Embryonic facial prominence (tissue), 1 donor: ENCODE measurements around the gene FBXO21.
"Not testable (repeated sequence)": the region's sequence is repeated elsewhere in the genome, so short reads cannot be mapped to it uniquely, and the experiment has no call there.

Source experiments
- DNase-seq: peaks from one replicate; pipeline ENCODE4 v3.0.0-alpha.2; 2016; ENCODE audit errors: extremely low spot score

The FBXO21 gene, protein sequence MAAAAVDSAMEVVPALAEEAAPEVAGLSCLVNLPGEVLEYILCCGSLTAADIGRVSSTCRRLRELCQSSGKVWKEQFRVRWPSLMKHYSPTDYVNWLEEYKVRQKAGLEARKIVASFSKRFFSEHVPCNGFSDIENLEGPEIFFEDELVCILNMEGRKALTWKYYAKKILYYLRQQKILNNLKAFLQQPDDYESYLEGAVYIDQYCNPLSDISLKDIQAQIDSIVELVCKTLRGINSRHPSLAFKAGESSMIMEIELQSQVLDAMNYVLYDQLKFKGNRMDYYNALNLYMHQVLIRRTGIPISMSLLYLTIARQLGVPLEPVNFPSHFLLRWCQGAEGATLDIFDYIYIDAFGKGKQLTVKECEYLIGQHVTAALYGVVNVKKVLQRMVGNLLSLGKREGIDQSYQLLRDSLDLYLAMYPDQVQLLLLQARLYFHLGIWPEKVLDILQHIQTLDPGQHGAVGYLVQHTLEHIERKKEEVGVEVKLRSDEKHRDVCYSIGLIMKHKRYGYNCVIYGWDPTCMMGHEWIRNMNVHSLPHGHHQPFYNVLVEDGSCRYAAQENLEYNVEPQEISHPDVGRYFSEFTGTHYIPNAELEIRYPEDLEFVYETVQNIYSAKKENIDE

DNA sequence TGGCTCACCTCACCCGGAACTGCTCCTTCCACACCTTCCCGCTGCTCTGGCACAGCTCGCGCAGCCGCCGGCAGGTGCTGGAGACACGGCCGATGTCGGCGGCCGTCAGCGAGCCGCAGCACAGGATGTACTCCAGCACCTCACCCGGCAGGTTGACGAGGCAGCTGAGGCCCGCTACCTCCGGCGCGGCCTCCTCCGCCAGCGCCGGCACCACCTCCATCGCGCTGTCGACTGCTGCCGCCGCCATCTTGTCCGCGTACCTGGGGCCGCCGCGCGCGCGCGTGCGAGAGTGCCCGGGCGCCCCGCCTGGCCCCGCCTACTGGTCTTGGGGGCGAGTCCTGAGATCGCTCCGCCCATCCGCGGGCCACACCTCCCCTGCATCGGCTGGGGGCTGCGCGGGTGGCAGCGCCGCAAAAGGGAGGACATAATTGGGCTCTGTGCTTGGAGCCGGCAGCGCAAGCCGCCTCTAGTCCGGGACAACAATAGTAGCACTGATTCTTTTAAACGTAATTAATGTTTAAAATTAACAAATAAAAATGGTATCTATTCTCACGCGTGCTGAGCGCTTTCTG lies at the start of gene FBXO21:
Gene FBXO21, minus strand, starts transcription at position 261 of the 572 bp plus-strand sequence. Its CDS starts 14 bp downstream, at position 247.
- DNase-seq, result peak; percentile 78

DNA sequence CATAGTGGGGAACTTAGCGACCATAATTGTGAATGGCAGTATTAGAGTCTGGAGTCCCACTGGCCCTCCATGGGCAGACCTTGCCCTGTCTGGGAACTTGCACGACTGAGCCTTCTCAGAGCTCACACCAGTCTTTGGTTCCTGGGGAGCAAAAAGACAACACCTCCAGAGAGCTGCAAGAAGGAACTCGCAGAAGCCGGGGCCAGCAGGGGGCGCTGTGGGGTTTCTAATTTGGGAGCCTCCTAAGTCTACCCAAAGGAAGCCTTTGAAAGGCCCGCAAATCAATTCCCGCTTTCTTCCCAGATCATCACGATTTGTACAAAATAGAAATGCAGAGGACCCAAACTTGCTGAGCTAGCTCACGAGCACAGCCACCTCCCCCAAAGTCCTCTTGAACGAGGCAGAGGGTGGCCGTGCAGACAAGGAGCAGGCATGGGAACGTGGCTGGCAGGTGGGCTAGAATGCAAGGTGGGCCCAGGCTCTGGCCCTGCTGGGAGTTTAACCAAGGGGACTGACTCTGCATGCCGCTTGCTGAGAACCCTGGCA lies 46.3 kb upstream of the FBXO21 start:
- DNase-seq, result peak; percentile 25

DNA sequence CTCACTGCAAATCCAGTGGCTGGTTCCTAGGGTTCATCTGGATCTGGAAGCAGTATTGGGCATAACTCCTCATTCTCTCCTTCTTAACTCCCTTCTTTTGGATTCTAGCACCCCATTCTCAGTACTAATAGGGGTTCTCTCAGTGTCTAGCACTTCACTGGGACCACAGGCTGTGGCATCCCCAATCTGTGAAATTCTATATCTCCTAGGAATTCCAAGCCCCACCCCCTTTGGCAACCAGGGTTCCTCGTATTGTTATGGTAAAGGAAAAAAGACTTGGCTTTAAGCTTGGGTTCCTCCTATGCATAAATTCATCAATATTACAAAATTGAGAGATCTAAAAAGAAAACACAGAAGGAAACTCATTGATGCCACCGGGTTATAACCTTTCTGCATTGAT lies 45.0 kb upstream of the FBXO21 start:
- no peak for DNase-seq

DNA sequence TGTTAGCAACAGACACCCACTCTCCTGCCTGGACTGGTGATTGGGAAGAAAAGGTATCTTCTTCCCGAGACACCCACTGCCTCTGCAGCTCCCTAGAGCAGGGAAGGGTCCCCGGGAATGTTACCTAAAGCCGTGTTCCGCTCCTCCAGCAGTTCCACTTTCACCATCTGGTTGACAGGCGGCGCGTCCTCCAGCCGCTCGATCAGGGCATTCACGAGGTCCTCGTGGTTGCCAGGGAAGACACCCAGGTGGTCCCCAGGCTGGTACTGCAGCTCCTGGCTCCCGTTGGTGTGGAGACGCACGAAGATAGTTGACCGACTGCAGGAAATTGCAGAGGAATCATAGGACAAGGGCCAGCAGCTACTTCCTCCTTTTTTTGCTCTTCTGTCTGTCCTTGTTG lies 44.2 kb upstream of the FBXO21 start:
- no peak for DNase-seq

DNA sequence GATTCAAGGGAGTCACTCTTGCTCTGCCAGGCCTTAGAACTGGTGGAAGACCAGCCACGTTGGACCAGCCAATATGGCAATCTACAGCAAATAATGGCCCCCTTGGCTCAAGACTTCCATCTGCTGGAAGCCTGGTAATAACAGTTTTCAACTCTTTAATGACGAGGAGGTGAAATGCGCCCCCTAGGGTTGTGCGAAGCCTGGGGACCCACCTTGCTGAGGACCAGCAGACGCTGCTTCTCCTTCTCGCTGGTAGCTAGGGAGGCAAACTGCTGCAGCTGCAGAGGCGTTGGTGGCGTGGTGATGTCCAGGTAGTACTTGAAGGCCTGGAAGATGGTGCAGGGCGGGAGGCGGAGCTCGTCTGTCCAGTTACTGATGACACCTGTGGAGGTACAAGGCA lies 41.5 kb upstream of the FBXO21 start:
- DNase-seq, result no peak

DNA sequence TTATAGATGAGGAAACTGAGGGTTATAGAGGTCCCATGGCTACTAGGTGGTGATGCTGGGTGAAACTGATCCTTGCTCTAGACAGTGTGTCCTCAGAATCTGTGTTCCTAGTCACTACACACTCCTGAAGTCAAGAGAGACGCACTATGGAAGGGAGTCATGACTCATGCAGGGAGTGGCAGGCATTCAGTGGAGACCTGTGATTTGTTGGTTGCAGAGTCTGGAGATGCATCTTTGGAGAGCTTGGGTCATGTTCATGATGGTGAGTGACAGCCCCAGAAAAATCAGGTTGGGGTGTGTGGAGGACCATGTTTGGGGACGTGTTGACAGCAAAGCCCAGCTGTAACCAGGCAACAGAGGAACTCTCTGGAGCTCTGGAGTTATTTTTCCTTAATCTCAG lies 38.0 kb upstream of the FBXO21 start:
- DNase-seq, result no peak

DNA sequence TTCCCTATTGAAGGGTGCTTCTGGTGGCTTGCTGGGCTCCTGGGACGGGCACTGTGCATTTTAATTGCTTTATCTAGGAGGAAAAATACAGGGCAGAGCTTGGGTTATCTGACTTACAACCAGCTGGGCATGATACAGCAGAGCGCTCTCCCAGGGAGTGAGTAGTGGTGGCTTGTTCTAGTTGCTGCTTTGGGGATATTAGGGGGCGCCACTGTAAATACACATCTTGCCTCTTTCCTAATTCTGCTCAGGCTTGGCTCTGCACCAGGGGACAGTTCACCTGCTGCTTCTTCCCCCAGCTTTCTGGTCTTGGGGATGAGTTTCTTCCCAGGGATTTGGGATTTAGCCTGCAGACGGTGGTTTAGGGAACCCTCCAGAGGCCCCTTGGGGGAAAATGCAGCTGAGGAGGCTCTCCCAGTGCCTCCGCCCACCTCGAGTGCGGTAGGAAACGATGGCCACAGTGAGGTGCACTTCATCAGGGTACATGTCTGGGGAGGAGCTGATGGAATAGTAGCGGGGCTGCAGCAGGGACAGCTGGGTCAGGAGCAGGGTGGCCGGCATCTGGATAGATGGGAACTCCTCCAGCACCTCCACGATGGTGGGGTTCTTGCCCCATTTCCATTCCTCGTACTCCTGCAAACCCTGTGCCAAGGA lies 36.9 kb upstream of the FBXO21 start:
- DNase-seq, result no peak

DNA sequence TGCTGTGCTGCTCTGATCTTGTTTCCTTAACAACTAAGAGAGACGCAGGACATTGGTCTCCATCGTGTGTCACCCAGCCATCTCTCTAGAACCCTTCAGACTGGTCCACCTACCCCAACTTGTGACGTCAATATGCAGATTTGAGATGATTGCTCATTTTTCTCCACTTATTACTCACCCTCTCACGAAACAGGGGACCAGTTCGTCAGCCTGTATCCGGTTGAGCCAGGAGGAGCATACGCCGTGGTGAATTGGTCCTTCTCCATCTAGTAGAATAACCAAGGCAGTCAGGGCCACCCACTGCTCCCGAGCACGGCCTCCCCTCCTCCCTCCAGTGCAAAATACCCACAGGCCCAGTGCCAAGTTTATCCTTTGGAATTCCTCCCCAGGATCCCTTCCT lies 36.2 kb upstream of the FBXO21 start:
- DNase-seq, result no peak

DNA sequence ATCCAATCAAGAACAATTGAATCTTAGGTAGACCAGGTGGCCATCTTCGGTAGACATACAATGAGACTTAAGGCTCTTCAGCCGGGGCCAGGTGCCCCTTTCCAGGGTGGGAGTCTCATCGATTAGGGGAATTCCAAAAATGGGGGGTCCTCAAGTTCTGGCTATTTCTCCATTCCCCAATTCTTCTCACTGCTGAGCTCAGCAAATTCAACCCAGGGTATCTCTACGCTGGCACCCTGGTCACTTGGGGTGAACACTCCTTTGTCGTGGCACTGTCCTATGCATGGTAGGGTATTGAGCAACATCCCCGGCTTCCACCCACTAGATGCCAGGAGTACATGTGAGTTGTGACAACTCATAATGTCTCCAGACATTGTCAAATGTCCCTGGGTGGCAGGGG lies 34.9 kb upstream of the FBXO21 start:
- DNase-seq, result no peak

DNA sequence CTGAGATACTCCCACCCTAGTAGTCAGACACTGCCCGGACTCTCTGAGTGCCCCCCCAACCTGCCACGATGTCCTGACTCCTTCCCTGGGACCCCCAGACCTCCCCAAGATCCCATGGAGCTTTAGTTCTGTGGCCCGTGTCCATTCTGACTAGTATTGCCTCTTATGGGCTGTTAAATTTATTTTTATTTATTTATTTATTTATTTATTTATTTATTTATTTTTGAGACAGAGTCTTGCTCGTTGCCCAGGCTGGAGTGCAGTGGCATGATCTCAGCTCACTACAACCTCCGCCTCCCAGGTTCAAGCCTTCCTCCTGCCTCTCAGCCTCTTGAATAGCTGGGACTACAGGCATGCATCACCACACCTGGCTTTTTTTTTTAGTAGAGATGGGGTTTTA lies 30.7 kb upstream of the FBXO21 start:
- DNase-seq, result not testable (repeated sequence)

DNA sequence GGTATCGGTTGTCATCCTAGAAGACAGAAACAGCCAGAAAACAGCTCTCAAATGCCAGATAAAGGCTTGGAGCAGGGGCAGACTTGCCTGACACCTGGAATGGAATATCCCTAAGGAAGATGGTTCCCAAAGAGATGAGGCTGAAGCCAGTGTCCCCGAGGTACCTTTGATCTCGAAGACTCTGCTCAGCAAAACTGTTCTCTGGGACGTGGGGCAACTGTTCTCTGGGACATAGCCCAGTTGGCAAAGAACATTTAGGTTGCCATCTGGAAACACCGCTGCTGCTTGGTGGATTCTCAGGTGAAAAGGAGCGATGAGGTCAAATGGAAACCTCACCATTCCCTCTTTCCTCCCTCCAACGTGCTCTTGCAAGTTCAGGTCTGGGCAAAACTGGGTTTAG lies 27.9 kb upstream of the FBXO21 start:
- DNase-seq, result no peak

DNA sequence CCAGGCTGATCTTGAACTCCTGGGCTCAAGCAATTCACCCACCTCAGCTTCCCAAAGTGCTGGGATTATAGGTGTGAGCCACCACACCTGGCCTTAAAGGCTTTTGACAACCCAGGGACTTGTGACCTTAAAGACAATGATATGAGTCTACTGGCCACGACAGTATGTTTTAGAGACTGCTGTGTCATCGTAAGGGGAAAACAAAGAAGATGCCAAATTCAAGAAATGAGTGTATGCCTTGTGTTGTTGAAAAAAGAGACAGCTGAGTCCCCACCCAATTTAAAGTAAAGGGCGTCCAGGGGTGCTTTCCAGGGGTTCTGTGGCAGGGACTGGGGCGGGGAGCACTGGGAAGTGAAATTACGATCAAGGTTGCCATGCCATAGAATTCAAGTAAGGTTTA lies 26.4 kb upstream of the FBXO21 start:
- no peak for DNase-seq

DNA sequence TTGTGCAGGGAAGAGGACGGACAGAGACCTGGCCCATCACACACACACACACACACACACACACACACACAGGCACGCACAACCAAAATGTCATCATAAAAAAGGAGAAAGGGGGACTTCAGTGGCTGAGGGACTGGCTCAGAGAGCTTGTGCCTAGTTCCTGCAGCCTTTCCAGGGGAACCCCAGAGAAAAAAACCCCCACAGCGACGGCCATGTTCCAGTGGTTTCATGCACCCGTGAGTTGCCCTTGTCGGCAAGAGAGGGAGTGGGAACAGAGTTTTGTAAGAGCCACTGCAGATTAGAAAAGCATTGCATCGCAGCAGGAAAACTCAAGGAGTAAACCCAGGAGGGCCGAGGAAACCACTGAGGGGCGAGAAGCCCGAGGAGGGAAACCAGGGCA lies 24.5 kb upstream of the FBXO21 start:
- DNase-seq, result no peak

DNA sequence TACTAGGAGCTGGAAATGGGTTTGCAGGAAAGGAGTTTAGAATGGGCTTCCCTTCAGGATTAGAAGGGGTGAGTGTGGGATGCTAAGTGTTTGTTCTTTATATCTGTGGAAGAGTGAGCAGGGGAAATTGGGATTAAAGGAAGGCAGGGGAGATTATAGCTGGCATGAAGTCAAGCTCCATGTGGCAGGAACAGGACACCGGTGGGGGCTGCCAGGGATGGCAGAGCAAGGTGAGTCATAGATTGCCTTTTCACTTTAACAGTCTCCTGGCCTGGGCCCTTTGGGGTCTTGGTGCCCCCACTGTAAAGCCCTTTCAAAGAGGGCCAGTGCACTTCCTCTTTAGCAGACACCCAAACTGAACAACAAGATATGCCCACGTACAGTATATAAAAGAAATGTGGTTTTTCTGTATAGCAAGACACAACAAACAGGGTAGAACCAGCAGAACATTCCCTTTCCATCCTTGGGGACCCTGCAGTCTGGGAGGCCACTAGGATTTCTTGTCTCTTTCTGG lies 23.1 kb upstream of the FBXO21 start:
- DNase-seq, result no peak

DNA sequence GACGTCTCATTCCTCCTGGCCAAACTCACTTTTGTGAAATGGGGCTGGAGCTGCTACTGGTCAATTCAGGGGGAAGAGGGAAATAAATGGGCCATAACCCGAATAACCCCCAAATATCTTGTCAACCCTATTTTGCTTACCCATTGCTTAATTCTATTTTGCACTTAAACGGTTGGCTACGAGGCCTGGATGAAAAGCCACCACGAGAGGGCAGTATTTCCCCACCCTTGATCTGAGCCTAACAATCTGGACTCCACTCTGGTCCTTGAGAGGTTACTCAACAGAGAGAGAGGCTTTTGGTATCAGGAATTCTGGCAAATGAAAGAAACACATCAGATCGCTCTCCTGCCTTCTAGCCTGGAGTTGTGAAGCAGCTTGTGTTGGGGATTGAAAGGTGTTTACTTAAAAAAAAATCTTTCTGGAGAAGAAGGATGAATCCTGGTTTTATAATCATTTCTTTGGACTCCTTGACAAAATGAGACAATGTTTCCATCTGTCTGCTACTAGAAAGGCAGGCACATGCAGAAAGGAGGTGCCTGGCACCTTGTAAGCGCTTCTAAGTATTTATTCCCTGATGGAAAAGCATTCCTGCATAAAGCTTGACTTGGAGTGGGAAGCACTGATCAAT lies 22.4 kb upstream of the FBXO21 start:
- no peak for DNase-seq

DNA sequence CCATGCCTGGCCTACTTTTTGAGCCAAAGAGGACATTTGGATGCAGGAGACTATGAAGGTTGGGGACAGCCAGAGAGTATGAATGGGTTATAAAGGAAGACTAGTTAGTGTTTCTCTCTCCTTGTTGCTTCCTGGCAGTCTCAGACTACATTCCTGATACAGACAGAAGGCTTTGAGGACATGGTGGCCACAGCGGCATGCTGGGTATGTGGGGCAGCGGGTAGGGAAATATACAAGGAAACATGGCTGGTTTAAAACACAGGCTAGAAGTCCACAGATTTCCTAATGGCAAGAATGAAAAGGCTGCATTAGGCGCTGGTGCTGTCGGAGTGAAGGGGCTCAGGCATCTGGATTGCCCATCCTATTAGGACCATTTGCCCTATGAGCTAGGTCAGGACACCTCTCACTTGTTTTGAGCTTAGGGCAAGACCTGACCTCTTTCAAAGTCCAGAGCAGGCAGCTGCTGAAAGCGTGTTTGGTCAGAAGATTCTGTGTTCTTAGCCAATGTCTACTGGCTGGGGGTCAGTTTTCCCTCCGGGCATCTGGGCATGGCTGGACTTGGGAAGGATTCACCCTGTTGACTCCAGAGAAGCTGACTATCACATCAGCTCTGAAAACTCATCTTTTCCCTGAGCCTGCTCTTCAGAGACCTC lies 20.1 kb upstream of the FBXO21 start:
- no peak for DNase-seq

DNA sequence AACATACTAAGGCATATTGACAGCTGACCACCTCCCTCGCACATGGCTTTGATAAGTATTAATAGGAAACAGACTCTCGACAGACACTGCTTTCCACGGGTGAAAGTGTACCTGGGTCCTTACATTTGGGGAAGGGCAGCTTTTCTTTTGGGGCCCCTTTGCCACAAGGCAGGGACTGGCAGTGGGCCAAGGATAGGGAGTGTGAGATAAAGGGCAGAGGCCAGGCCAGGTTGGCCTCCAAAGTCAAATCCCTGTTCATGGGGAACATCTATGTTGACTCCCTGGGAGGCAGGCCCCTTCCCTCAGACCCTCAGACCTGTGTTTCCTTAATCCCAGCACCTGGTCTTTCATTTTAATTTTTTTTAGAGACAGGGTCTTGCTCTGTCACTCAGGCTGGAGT lies 19.4 kb upstream of the FBXO21 start:
- DNase-seq, result no peak

DNA sequence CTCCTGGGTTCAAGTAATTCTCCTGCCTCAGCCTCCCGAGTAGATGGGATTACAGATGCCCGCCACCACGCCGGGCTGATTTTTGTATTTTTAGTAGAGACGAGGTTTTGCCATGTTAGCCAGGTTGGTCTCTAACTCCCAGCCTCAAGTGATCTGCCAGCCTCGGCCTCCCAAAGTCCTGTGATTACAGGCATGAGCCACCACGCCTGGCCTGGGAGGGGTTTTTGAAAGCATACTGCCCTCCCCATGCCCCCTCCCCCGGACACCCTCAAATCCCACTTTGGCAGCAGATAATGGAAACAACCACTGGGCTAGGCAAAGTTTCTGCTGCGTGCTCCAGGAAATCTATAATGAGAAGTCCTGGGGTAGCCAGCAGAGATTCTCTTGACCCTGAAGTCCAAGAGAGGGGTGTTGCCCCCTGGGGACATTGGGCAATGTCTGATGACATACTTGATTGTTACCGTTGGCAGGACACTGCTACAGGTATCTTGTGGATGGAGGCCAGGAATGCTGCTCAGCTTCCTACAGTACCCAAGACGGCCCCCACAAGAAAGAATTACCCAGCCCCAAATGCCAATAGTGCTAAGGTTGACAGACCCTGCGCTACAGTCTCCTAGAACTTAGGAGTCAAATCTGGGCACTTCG lies 18.7 kb upstream of the FBXO21 start:
- no peak for DNase-seq

DNA sequence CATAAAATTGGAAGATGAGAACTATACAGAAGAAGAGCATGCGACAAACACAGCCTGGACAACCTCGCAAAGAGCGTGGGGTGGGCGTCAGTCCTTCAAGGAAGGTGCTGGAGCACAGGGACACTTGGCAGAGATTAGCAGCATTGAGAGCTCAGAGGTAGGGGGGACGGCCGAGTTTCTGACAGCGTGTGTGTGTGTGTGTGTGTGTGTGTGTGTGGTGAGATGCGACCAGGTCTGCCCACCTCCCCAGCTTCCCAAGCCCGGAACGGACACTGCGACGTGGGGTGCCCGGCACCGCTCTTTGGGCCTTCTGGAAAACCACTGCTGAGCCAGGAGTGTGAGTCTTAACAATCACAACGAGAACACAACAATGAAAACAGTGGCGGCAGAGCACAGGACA lies 17.9 kb upstream of the FBXO21 start:
- no peak for DNase-seq

DNA sequence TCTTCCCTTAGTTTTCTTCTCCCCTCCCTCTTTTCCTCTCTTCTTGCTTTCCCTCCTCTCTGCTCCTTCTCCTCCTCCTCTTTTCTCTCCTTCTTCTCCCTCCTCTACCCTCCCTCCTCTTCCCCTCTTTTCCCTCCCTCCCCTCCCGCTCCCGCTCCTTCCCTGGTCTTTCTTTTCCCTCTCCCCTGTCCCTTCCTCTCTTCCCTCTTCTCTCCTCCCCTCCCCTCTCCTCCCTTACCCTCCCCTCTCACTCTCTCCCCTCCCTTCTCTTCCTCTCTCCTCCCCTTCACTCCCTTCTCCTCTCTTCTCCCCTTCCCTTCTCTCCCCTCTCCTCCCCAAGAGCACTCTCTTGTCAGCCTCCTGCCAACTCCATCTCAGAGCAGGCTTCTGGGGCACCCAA lies 17.4 kb upstream of the FBXO21 start:
- DNase-seq, result no peak

DNA sequence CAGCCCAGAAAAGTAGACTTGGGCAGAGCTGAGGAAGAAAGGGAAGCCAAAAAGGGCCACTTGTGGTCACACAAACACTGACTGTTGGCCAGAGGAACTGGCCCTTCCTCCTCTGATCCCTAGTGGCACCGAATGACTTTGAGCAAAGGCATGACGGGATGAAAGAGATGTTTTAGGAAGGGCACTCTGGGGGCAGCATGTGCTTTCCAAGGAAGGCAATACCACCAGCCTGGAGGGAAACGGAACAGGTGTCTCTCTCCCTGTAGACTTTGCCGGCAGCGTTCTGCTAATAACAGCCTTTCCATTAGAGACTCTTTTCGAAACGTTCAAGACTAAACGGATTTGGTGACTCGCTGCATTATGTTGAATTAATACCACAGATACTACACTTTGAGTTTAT lies 12.3 kb upstream of the FBXO21 start:
- DNase-seq, result no peak
